DND-41 (cell line): ENCODE measurements around the gene ZC3H15.

ENCODE experiments used
- EZH2 ChIP-seq: IDR thresholded peaks from 3 replicates; pipeline ENCODE4 v1.6.1; 2012; ENCODE audit warnings: borderline replicate concordance, low read depth, mild to moderate bottlenecking, moderate library complexity, low read length, inconsistent platforms; ENCODE audit not compliant: severe bottlenecking
- TF ChIP-seq, protein P1 (sequence below): IDR thresholded peaks from 2 replicates; pipeline ENCODE4 v1.5.1; 2012; ENCODE audit warnings: borderline replicate concordance, low read length, moderate library complexity, mild to moderate bottlenecking; ENCODE audit not compliant: poor library complexity, severe bottlenecking; ENCODE audit errors: extremely low read depth

DNA sequence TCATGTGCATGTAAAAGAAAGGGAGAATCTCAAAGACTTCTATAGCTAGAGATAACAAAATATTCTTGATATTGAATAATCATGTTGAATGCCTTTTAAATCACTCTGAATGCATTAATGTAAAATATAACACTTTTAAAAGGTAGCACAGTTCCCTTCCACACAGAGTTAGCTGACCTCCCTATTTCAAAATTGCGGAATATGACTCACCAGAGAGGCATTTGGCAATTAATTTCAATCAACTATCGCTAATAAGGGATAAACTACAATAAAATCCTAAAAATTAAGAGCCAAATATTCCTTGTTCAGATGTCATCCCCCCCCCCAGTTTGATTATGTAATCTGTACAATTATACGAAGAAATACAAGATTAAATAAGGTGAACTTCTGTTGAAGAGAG lies 29.3 kb downstream of the ZC3H15 start:
- TF ChIP-seq, protein P1, sequence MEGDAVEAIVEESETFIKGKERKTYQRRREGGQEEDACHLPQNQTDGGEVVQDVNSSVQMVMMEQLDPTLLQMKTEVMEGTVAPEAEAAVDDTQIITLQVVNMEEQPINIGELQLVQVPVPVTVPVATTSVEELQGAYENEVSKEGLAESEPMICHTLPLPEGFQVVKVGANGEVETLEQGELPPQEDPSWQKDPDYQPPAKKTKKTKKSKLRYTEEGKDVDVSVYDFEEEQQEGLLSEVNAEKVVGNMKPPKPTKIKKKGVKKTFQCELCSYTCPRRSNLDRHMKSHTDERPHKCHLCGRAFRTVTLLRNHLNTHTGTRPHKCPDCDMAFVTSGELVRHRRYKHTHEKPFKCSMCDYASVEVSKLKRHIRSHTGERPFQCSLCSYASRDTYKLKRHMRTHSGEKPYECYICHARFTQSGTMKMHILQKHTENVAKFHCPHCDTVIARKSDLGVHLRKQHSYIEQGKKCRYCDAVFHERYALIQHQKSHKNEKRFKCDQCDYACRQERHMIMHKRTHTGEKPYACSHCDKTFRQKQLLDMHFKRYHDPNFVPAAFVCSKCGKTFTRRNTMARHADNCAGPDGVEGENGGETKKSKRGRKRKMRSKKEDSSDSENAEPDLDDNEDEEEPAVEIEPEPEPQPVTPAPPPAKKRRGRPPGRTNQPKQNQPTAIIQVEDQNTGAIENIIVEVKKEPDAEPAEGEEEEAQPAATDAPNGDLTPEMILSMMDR, result no peak
- no peak for TF ChIP-seq EZH2
